ENCODE data around the gene TSPO. TPM values are rescaled to one million over a fixed set of nuclear protein-coding genes. Genes with fewer than 3 reads are reported as not detected.
A peak's percentile ranks its signal among the peaks of the same experiment; 100 is the strongest.

TSPO gene
- total and polyA plus RNA-seq, 2 experiments from 2014 or later: 34.6 to 44.7 TPM

DNA sequence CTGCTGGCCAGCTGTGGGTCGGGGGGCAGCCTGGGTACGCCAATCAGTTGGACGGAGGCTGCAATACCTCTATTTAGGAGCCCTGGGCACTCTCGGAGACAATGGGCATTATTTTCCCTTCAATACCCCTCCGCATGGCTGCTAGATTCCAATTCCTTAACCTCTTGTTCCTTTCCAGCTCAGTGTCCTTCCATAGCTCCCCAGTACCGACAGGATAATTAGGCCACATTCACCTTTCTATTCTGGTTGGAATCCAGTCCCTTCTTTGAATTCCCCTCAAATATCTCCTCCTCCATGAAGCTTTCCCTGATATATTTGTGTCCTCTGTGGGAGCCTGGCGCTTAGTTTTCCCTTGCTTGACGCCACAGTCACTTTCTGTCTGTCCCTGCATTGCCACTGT, 45.1 kb upstream of the TSPO start:
- Mint-ChIP-seq H3K4me3 (no peak overlapping the region), H3K27ac (no peak overlapping the region), H3K27me3 (ENCODE audit: insufficient read depth, low read depth, poor library complexity) (peaks cover 29% of the 10 kb centered on the region), H3K36me3 (ENCODE audit: low read depth) (no peaks in the 10 kb centered on the region), H3K9me3 (no peaks in the 10 kb centered on the region), H3K4me1 (peaks cover 3% of the 10 kb centered on the region; the same call in 2 of the 3 replicates)
- H3K4me2 ChIP-seq: no peak overlapping the region
- TF ChIP-seq ZNF331 (CRISPR knock-in tag; IDR thresholded peaks at IDR 0.05; ENCODE audit: low read depth) (no peak), ZNF114 (CRISPR knock-in tag; IDR thresholded peaks at IDR 0.05) (no peak), NANOG (IDR thresholded peaks at IDR 0.05; ENCODE audit: borderline replicate concordance) (no peak), EZH2 (IDR thresholded peaks at IDR 0.05; ENCODE audit: low read depth, unreplicated experiment) (no peak)
- DNase-seq (ENCODE audit: low spot score): no peak
- no peak overlapping the region for H3K4me3 ChIP-seq
- no peak overlapping the region for H2AFZ ChIP-seq
- ATAC-seq: no peak
- H3K9me2 ChIP-seq (ENCODE audit: insufficient read depth): no peaks in the 10 kb centered on the region
- H3F3A ChIP-seq (replicated peaks; ENCODE audit: low read depth): peaks cover 4% of the 10 kb centered on the region; the same call in 1 of the 2 replicates
- H3K79me2 ChIP-seq (replicated peaks; ENCODE audit: insufficient read depth): no peaks in the 10 kb centered on the region
- no peaks in the 10 kb centered on the region; the same call in 1 of the 2 replicates for H4K20me1 ChIP-seq (replicated peaks; ENCODE audit: insufficient read depth)
- H3K4me1 ChIP-seq (ENCODE audit: insufficient read depth): peaks cover 3% of the 10 kb centered on the region; the same call in 1 of the 2 replicates
- H3K36me3 ChIP-seq (ENCODE audit: insufficient read depth): no peaks in the 10 kb centered on the region; the same call in 1 of the 2 replicates
- H3K27me3 ChIP-seq (ENCODE audit: insufficient read depth): peaks cover 31% of the 10 kb centered on the region
- no peak overlapping the region for H3K27ac ChIP-seq (ENCODE audit: low read depth)

DNA sequence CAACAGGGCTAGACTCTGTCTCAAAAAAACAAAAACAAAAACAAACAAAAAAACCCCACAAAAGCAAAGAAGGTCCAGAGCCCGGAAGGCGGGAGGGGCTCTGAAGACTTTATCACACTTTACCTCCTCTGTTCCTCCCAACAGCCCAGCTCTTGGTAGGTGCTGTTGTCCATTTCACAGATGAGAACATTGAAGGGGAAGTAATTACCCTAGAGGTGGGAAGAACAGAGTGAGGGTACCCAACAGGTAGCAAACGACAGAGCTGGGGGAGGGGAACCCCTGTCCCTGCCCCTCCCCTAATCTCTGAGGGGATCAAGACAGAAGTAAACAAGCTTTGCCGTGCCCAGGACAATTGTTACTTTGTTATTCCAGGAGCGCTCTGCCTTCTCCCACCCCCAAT, 41.8 kb upstream of the TSPO start:
- peak overlapping the region; percentile 85 for H3K4me3 ChIP-seq

More for the DNA sequence above, 41.8 kb upstream of the TSPO start:
- H3K4me2 ChIP-seq: peak overlapping the region; percentile 67
- H3K36me3 ChIP-seq (ENCODE audit: insufficient read depth): no peaks in the 10 kb centered on the region
- Mint-ChIP-seq H3K9me3 (no peaks in the 10 kb centered on the region), H3K36me3 (ENCODE audit: low read depth) (no peaks in the 10 kb centered on the region), H3K4me3 (peak overlapping the region; percentile 52), H3K27me3 (ENCODE audit: insufficient read depth, low read depth, poor library complexity) (peaks cover 49% of the 10 kb centered on the region), H3K27ac (no peak overlapping the region), H3K4me1 (peaks cover 5% of the 10 kb centered on the region; the same call in 2 of the 3 replicates)
- TF ChIP-seq, protein P1, sequence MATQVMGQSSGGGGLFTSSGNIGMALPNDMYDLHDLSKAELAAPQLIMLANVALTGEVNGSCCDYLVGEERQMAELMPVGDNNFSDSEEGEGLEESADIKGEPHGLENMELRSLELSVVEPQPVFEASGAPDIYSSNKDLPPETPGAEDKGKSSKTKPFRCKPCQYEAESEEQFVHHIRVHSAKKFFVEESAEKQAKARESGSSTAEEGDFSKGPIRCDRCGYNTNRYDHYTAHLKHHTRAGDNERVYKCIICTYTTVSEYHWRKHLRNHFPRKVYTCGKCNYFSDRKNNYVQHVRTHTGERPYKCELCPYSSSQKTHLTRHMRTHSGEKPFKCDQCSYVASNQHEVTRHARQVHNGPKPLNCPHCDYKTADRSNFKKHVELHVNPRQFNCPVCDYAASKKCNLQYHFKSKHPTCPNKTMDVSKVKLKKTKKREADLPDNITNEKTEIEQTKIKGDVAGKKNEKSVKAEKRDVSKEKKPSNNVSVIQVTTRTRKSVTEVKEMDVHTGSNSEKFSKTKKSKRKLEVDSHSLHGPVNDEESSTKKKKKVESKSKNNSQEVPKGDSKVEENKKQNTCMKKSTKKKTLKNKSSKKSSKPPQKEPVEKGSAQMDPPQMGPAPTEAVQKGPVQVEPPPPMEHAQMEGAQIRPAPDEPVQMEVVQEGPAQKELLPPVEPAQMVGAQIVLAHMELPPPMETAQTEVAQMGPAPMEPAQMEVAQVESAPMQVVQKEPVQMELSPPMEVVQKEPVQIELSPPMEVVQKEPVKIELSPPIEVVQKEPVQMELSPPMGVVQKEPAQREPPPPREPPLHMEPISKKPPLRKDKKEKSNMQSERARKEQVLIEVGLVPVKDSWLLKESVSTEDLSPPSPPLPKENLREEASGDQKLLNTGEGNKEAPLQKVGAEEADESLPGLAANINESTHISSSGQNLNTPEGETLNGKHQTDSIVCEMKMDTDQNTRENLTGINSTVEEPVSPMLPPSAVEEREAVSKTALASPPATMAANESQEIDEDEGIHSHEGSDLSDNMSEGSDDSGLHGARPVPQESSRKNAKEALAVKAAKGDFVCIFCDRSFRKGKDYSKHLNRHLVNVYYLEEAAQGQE (IDR thresholded peaks at IDR 0.05; ENCODE audit: unreplicated experiment): no peak
- TF ChIP-seq POLR2AphosphoS5 (IDR thresholded peaks at IDR 0.05; ENCODE audit: low read depth) (no peak), STAT1 (IDR thresholded peaks at IDR 0.05; ENCODE audit: unreplicated experiment) (no peak), JUNB (IDR thresholded peaks at IDR 0.05; ENCODE audit: unreplicated experiment) (no peak), CREB1 (CRISPR knock-in tag; IDR thresholded peaks at IDR 0.05; ENCODE audit: low read depth) (no peak), ZNF114 (CRISPR knock-in tag; IDR thresholded peaks at IDR 0.05) (no peak), NANOG (IDR thresholded peaks at IDR 0.05; ENCODE audit: borderline replicate concordance) (no peak)
- TF ChIP-seq, protein P2, sequence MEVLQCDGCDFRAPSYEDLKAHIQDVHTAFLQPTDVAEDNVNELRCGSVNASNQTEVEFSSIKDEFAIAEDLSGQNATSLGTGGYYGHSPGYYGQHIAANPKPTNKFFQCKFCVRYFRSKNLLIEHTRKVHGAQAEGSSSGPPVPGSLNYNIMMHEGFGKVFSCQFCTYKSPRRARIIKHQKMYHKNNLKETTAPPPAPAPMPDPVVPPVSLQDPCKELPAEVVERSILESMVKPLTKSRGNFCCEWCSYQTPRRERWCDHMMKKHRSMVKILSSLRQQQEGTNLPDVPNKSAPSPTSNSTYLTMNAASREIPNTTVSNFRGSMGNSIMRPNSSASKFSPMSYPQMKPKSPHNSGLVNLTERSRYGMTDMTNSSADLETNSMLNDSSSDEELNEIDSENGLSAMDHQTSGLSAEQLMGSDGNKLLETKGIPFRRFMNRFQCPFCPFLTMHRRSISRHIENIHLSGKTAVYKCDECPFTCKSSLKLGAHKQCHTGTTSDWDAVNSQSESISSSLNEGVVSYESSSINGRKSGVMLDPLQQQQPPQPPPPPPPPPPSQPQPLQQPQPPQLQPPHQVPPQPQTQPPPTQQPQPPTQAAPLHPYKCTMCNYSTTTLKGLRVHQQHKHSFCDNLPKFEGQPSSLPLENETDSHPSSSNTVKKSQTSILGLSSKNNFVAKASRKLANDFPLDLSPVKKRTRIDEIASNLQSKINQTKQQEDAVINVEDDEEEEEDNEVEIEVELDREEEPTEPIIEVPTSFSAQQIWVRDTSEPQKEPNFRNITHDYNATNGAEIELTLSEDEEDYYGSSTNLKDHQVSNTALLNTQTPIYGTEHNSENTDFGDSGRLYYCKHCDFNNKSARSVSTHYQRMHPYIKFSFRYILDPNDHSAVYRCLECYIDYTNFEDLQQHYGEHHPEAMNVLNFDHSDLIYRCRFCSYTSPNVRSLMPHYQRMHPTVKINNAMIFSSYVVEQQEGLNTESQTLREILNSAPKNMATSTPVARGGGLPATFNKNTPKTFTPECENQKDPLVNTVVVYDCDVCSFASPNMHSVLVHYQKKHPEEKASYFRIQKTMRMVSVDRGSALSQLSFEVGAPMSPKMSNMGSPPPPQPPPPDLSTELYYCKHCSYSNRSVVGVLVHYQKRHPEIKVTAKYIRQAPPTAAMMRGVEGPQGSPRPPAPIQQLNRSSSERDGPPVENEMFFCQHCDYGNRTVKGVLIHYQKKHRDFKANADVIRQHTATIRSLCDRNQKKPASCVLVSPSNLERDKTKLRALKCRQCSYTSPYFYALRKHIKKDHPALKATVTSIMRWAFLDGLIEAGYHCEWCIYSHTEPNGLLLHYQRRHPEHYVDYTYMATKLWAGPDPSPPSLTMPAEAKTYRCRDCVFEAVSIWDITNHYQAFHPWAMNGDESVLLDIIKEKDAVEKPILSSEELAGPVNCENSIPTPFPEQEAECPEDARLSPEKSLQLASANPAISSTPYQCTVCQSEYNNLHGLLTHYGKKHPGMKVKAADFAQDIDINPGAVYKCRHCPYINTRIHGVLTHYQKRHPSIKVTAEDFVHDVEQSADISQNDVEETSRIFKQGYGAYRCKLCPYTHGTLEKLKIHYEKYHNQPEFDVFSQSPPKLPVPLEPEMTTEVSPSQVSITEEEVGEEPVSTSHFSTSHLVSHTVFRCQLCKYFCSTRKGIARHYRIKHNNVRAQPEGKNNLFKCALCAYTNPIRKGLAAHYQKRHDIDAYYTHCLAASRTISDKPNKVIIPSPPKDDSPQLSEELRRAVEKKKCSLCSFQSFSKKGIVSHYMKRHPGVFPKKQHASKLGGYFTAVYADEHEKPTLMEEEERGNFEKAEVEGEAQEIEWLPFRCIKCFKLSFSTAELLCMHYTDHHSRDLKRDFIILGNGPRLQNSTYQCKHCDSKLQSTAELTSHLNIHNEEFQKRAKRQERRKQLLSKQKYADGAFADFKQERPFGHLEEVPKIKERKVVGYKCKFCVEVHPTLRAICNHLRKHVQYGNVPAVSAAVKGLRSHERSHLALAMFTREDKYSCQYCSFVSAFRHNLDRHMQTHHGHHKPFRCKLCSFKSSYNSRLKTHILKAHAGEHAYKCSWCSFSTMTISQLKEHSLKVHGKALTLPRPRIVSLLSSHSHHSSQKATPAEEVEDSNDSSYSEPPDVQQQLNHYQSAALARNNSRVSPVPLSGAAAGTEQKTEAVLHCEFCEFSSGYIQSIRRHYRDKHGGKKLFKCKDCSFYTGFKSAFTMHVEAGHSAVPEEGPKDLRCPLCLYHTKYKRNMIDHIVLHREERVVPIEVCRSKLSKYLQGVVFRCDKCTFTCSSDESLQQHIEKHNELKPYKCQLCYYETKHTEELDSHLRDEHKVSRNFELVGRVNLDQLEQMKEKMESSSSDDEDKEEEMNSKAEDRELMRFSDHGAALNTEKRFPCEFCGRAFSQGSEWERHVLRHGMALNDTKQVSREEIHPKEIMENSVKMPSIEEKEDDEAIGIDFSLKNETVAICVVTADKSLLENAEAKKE (CRISPR knock-in tag; IDR thresholded peaks at IDR 0.05): no peak
- TF ChIP-seq, protein P3, sequence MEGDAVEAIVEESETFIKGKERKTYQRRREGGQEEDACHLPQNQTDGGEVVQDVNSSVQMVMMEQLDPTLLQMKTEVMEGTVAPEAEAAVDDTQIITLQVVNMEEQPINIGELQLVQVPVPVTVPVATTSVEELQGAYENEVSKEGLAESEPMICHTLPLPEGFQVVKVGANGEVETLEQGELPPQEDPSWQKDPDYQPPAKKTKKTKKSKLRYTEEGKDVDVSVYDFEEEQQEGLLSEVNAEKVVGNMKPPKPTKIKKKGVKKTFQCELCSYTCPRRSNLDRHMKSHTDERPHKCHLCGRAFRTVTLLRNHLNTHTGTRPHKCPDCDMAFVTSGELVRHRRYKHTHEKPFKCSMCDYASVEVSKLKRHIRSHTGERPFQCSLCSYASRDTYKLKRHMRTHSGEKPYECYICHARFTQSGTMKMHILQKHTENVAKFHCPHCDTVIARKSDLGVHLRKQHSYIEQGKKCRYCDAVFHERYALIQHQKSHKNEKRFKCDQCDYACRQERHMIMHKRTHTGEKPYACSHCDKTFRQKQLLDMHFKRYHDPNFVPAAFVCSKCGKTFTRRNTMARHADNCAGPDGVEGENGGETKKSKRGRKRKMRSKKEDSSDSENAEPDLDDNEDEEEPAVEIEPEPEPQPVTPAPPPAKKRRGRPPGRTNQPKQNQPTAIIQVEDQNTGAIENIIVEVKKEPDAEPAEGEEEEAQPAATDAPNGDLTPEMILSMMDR (conservative IDR thresholded peaks at IDR 0.05; ENCODE audit: low read depth in 2 of 2): no peak
- H3K27me3 ChIP-seq (ENCODE audit: insufficient read depth): peaks cover 53% of the 10 kb centered on the region
- no peaks in the 10 kb centered on the region; the same call in 1 of the 2 replicates for H4K20me1 ChIP-seq (replicated peaks; ENCODE audit: insufficient read depth)
- H3K9me2 ChIP-seq (ENCODE audit: insufficient read depth): no peaks in the 10 kb centered on the region
- ATAC-seq (peak; percentile 24), DNase-seq (ENCODE audit: low spot score) (peak; percentile 58)
- no peak overlapping the region for H3K27ac ChIP-seq (ENCODE audit: low read depth)
- H3K4me1 ChIP-seq (ENCODE audit: insufficient read depth): peaks cover 3% of the 10 kb centered on the region; the same call in 1 of the 2 replicates
- peaks cover 9% of the 10 kb centered on the region; the same call in 1 of the 2 replicates for H3F3A ChIP-seq (replicated peaks; ENCODE audit: low read depth)
- H3K79me2 ChIP-seq (replicated peaks; ENCODE audit: insufficient read depth): no peaks in the 10 kb centered on the region
- peak overlapping the region; percentile 84; the same call in 1 of the 2 replicates for H2AFZ ChIP-seq
